RPMI8226 (cell line): ENCODE results near the gene MAP1LC3B.
"Not testable (repeated sequence)": the region's sequence is repeated elsewhere in the genome, so short reads cannot be mapped to it uniquely, and the experiment has no call there.

Source experiments
- DNase-seq: peaks from one replicate; pipeline ENCODE4 v3.0.0-alpha.2; 2015

MAP1LC3B gene

DNA sequence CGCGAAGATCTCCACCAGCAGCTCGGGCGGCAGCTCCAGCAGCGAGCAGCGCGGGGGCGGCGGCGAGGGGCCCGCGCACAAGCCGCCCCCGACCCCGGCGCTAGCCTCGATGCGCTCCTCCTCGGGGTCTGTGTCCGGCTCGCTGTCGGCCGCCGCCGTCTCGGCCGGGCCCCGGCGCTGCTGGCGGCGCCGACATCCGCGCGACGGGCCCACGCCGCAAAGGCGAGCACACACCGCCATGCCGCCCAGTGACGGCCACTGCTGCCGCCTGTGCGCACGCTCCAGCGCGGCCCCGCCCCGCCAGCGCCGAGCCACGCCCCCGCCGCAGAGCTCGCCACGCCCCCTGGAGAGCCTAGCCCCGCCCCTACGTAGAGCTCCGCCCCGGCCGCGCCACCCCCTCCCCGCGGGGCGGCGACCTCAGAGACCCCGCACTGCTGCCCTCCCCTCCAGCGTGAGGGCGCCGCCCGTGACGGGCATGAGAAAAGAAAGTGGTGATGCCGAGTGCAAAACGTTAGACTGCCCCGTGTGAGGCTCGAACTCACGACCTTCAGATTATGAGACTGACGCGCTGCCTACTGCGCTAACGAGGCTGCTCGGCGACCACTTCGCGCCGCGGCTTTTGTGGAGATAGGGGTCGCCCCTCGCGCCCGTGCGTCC, 8.5 kb upstream of the MAP1LC3B start, which contains the start of gene FBXO31:
Gene FBXO31 (minus strand): TSS at position 272 of the 657 bp plus-strand sequence. CDS start 32 bp downstream, at position 240.
- peak; percentile 88 for DNase-seq

DNA sequence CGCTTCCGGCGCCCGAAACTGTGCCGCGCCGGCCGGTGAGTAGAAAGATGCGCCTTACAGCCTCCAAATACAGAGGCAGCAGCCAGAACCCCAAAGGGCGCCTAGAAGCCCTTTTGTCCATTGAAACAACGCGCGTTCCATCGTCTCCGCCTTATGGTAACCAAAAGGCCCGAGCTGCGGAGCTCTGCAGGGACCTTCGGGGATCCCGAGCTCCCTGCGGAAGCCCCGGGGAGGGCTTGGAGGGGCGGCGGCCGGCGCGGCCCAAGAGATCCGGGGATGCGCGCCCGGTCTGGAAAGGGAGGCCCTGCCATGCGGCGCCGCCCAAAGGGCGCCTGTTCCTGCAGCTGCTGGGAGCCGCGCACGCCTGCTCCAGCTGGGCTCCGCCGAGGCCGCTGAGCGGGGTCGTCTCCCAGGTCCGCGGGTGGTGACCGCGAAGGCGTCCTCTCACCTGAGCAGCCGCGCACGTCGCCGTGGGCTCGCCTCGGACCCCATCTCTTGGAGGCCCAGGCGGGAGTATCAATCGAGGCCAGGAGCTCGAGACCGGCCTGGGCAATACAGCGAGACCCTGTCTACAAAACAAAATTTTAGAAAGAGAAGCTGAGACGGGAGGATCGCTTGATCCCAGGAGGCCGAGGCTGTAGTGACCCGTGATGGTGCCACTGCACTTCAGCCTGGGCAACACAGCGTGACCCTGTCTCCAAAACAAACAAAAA, 7.8 kb upstream of the MAP1LC3B start:
- DNase-seq, result peak; percentile 47

DNA sequence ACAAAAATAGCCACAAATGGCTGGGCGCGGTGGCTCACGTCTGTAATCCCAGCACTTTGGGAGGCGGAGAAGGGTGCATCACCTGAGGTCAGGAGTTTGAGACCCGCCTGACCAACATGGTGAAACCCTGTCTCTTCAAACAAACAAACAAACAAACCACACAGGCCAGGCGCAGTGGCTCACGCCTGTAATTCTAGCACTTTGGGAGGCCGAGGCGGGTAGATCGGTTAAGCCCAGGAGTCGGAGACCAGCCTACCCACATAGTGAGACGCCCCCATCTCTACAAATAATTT, 7.3 kb upstream of the MAP1LC3B start:
- DNase-seq, result not testable (repeated sequence)

DNA sequence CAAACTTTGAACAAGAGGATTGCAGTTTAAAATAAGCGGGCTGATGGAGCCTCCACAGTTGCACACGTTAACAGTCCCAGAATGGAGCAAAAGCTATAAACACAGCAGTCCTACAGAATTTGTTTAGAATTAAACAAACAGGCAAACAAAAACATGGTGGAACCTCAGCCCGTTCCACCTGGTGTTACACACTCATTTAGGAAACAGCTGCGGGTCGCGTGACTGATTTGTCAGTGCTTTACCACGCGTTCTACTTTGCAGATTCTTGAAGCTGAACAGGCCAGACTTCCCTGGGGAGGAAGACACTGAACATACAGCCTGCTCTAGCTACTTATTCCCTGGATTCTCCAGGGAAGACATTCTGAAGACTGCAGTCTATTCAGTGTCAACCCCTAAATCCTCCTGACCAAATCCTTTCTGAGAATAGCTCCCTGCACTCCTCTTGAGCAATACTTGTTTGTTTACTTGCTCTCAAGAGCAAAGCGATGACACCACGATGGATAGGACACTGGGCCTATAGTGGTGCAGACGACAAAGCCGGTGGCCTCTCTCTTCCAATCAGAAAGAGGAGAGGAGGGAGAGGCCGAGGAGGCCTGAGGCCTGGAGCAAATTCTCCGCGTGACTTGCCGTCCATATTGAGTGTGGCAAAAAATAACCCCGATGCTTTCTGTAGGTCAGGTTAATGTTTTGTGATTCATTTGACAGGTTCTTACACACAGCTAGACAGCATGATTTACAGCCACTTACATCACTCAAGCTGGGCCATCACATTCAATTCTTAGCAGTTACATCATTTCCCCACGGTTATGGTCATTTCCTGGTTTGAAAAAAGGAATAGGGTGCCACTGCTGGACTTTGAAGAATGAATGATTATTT, 4.0 kb upstream of the MAP1LC3B start:
- DNase-seq, result peak; percentile 83

DNA sequence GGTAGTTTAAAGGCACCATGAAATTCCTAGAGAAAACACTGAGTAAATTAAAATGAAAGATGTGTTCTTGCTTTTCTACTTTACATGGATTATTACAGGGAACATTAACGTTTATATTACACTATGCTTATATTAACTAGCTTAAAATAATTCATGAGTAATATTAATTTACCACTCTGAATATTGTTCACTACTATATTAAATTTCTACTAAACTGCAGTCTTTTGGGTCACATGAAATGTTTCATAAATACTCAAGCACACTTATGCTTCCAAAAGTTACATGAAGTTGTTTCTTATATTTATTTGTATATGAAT, 3.4 kb upstream of the MAP1LC3B start:
- DNase-seq, result no peak

DNA sequence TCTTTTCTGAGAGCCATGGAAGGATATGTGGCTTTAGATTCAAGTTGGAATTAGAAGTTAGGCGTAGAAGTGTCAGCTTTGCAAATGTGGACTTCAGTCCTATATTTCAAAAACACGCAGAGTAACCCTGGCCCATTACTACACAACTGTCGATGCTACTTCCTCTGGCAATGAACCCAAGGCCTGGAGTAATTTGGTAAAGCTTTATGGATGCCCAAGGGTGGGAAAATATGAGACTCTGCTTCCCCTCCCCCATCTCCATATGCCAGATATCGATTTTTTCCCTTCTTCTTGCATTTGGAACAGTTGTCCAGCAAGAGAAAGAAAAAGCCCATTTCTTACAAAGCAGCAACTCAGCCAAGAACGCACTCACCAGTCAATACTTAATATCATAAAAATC, 2.9 kb upstream of the MAP1LC3B start:
- no peak for DNase-seq

DNA sequence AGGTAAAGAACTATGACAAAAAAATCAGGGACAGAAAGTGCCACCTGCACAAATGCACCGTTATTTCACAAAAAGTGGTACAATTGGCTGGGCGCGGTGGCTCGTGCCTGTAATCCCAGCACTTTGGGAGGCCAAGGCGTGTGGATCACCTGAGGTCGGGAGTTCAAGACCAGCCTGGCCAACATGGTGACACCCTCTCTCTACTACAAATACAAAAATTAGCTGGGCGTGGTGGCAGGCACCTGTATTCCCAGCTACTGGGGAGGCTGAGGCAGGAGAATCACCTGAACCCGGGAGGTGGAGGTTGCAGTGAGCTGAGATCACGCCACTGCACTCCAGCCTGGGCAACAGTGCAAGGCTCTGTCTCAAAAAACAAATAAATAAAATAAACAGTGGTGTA, 2.2 kb upstream of the MAP1LC3B start:
- DNase-seq, result not testable (repeated sequence)

DNA sequence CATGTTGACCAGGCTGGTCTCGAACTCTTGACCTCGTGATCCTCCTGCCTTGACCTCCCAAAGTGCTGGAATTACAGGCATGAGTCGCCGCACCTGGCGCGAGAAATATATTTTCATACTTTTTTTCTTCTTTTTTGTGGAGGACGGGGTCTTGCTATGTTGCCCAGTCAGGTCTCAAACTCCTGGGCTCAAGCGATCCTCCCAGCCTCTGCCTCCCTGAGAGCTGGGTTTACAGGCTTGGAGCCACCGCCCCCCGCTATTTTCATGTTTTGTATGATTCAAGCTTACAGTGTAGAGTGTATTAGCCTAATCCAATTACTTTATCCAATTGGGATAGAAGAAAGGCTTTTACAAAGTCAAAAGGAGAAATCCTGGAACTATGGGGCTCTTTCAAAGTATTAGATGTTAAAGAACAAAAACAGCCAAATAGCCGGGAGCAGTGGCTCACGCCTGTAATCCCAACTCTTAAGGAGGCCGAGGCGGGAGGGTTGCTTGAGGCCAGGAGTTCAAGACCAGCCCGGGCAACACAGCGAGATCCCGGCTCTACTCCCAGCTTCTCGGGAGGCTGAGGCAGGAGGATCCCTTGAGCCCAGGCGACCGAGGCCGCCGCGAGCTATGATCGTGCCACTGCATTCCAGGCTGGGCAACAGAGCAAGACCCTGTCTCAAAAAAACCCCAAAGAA, 1.4 kb upstream of the MAP1LC3B start:
- DNase-seq, result no peak

DNA sequence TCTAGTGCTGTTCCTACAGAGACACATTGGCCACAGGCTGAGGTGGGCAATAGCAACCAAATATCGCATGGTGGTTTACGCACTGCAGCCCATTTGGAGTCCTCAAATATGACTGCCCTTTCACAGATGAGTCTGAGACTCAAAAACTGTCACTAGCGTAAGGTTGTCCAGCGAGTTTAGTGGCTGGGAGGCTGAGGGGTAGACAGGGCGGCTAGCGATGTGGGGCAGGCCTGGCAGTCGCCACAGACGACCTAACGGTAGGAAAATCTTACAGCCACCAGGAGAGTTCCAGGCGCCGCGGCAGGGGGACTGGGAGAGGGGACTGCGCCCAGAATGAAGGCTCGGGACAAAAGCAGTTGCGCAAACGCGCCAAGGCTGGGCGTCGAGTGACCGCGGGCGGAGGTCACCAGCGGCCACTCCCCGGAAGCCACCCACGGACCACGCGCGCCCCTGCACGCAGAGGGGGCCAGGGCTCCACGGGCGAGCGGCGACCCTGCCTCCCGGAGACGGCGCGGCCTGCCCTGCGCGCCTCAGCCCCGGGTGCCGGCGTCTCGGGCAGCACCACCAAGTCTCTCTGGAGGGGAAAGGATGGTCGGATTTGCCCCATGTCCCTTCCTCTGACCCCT, 699 bp upstream of the MAP1LC3B start:
- no peak for DNase-seq

DNA sequence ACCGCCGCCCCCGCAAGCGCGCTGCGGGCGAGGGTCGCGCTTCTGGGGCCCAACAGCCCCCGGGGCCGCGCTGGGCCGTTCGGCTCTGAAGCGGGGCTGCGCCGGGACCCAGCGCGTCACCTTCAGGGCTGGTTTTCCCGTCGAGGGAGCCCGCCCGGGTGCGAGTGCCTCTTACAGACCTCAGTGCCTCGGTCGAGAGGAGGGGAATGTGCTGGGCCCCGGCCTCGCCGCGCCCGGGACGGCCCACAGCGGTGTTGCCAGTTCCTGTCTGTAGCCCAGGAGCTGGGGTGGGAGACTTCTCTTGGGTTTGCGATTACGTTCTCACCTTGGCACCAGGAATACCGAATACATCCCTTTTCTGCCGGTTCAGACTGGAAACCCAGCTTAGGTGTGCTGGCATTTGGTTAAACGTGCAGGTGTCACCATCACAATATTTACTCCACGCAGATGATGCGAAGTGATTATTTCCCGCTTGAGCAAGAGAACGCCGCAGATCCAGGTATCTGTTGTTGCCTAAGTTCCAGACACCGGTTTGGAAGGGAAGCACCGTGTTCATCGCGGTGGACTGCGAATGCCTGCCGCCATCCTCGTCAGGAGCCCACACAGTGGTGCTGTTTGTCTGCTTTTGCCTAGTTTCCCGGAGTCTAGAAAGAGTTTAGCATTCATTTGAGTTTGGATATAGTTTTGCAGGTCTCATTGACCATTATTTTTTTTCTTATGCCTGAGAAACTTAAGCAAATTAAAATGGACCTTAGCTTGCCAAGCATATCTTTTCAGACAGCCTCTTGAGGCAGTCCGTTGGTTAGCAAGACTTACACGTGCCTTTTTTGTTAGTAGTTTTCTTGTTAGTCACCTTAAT, 914 bp downstream of the MAP1LC3B start:
- peak; percentile 40 for DNase-seq

DNA sequence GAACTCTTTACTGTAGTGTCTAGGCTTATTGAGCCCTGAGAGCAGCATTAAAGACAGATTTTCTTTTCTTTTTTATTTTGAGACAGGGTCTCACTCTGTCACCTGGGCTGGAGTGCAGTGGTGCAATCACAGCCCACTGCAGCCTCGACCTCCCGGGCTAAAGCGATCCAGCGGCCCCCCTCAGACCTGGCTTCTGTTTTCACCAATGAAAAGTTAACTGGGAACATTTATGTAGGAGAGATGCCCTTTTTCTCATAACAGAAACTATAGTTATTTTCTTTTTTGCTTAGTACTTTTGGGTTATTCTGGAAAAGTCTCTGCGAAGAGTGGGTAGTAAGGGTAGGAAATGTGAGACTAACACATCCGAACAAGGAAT, 1.5 kb downstream of the MAP1LC3B start:
- DNase-seq, result no peak

DNA sequence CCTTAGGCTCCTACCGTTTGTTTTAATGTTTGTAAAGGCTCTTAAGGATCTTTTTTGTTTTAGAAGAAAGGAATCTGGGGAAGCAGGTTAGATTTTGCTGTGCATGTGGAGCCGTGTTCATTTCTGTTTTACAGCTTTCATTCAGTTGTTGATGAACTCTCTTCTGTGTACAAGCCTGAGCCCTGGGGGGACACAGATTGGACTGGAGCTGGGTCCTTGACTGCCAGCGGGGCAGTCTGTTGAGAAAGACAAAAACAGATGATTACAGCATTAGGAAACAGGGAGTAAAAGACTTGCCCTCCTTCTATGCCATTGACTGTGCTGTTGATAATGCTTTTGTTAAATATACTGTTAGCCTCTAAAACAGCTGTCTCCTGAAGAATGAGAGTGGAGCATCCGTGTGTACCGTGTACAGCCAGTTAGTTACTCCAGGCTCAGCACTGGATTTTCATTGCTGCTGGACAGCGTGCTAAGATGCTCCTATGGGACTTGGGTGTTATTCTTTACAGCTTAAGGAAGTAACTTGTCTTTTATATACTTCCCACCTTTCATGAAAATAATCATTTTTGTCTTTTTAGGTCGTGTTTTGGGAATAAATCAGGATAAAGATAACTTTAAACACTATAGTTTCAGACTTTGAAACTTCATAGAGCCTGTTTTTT, 3.2 kb downstream of the MAP1LC3B start:
- no peak for DNase-seq

DNA sequence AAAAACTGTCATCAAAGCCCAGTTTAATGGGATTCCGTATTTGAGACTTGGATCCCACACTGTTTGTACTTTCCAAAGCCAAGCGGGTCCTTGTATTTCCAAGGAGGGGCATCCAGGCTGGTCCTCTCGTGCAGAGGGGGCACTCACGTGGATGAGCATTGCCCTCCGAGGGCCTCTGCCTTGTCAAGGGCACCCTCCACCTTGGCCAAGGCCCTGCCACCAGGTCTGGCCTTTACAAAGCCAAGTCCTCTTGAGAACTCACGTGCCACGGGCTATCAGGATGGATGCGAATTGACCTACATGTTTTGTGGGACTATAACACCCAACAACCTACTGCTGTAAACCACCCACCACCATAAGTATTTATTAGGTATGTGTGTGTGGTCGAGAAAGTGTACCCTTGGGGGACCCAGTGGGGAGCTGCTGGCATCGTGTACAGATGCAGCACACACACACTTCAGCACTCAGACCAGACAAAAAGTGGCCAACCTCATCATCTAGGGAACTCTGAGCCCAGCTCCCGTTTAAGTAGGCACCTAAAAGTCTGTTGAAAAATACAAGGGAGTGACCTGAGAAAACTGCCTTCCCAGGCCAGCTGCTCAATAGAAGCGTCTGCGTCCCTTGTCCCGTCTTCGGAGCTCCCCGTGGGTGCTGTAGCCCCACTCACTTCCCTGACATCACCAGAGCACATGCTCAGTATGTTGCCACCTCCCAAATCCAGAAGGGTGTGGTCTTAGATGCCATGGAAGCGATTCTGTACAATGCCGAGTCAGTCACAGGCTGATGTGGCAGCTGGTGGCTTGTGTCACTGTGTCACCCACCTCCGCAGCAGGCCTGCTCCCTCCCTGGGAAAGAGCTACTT, 12.9 kb downstream of the MAP1LC3B start:
- no peak for DNase-seq

DNA sequence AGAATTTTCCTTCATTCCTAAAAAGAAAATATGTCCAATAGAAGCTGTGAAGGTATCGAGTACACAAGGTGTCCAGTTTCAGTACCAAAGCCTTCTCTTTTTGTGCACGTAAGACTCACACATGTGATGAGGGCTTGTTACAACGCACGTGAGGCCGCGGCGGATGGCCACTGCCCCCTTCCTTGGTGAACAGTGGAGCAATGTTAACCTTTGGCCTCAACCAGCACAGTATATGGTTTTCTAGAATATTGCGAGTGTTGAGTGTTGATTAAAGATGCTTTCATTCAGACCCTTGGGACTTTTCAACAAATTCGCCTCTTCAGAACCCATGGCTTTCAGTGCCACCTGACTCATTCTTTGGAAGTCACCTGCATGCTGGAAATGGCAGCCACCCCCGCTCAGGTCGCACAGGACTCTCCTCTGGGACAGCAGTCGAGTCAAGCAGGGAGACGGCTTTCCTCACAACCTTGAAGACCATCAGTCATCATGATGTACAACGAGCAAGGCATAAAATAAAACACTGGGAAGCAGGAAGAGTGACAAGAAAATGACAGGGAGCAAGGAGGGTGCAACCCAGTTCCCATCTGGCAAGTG, 14.5 kb downstream of the MAP1LC3B start:
- no peak for DNase-seq

DNA sequence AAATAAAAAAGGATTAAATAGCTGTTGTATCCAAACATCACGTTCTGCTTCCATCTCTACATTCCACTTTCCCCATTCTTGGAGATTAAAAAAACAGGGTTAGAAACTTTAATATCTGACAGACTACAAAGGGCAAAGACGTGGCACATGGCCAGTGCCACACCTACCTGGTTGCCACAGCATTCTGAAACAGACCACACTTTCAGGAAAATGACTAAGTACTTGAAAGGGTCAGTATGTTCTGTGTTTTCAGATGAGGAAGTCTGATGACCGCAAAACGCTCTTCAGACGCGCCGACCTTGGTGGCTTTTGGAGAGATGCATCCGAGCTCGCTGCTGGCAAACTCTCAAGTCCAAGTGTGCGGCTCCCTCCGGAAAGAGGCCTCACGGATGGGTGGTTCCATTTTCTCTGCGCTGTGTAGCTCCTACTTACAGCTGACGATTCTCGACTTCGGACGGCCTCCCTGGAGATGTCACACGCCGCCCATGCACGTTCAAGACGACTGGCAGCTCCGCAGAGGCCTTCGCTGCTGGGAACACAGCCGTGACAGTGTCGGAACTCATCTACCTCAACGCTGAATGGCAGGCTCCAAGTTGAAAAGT, 15.5 kb downstream of the MAP1LC3B start:
- peak; percentile 95 for DNase-seq

DNA sequence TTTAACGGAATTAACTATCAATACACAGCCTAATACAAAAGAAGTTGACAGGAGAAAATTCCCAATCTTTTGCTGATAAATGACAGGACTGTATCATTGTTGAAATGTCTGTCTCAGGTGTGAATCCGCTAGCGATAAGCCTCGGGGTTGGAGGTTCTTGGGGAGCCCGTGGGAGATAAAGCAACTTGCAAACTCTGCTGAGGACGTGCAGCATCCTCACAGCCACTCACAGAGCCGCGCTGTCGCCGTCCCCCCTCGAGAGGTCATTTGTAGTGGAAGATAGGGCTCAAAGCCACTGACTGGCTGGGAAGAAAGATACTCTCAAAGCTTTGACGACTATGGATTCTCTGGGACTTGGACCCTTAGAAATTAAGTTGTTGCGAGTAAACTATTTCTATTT, 17.0 kb downstream of the MAP1LC3B start:
- no peak for DNase-seq

DNA sequence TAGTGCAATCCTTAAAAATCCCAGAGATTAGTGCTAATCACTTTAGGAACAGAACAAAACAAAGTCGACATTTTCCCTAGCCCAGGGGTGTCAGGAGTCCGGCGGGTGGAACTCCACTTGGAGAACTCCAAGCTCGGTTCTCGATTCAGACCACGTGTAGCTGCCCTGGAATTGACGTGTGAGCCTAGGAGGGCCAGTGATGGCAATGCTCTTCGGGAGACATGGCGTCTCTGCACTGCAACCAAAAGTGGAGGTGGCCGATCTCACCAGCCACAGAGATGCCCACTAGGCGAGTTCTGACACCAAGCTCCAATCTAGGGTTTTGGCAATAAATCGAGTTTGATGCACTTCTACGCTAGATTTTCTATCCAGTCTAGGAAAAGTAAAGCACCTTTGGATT, 17.6 kb downstream of the MAP1LC3B start:
- DNase-seq, result no peak

DNA sequence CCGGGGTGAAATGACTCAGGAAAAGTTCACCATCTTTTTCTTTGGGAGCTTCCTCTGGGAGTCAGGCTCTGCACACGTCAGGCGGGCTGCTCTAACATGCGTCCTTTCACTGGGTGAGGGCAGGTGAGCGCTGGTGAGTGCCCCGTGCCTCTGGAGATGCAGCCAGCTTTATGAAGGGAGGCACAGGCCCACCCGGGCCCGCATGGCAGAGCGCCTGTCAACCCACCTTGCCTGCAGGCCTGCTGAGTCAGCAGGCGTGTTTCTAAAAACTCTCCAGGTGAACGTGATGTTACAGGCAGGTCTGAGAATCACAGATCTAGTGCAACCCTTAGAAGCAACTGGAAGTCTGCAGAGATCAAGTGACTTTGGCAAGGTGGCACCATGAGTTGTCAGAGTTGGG, 18.4 kb downstream of the MAP1LC3B start:
- DNase-seq, result no peak

DNA sequence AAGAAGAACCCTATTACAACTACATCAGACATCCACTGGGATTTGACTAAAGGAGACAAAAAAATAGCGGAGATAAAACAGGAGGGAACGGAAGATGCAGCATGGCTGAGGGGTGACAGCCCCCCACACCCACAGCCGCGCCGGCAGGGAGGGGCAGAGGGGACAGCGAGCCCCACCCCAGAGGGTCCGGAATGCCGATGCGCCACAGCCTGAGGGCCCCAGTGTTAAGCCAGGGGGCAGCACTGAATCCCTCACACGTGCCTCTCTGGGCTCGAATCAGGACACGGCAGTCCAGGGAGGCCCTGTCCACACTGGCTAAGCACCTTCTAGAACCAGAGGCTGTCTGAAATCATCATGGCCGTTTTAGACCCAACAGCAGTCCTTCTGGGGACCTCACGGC, 18.8 kb downstream of the MAP1LC3B start:
- no peak for DNase-seq
